Loucy (cell line): ENCODE data around the gene XPO1.
"Not testable (repeated sequence)": the region's sequence is repeated elsewhere in the genome, so short reads cannot be mapped to it uniquely, and the experiment has no call there.

Experiments used
- H2AFZ ChIP-seq: fragments of 200-600 bp; sonication (generic); 2 replicates; pipeline ENCODE4 v1.6.0; 2016; ENCODE audit warnings: antibody characterized with exemption, mild to moderate bottlenecking, low read length, moderate library complexity
- H3F3A ChIP-seq: fragments of 200-600 bp; 2 replicates; pipeline ENCODE4 v1.6.0; 2016; ENCODE audit warnings: antibody characterized with exemption, low read depth, mild to moderate bottlenecking
- H3K27me3 ChIP-seq: fragments of 200-600 bp; sonication (generic); 2 replicates; pipeline ENCODE4 v1.6.1; 2014; ENCODE audit warnings: low read length, mild to moderate bottlenecking; ENCODE audit not compliant: insufficient read depth, poor library complexity, severe bottlenecking
- H3K36me3 ChIP-seq: fragments of 200-600 bp; sonication (generic); 2 replicates; pipeline ENCODE4 v1.6.1; 2016; ENCODE audit warnings: low read length; ENCODE audit not compliant: insufficient read depth
- H3K4me1 ChIP-seq: fragments of 200-600 bp; sonication (generic); 2 replicates; pipeline ENCODE4 v1.5.1; 2014; ENCODE audit warnings: low read length, mild to moderate bottlenecking; ENCODE audit not compliant: insufficient read depth, poor library complexity, severe bottlenecking
- H3K4me2 ChIP-seq: fragments of 200-600 bp; sonication (generic); 2 replicates; pipeline ENCODE4 v1.6.0; 2014; ENCODE audit warnings: antibody characterized with exemption, low read length, low read depth, mild to moderate bottlenecking; ENCODE audit not compliant: poor library complexity, severe bottlenecking
- H3K4me3 ChIP-seq: fragments of 200-600 bp; sonication (generic); 2 replicates; pipeline ENCODE4 v1.5.1; 2014; ENCODE audit warnings: low read length, mild to moderate bottlenecking, mixed read lengths; ENCODE audit not compliant: poor library complexity, severe bottlenecking
- H3K79me2 ChIP-seq: fragments of 200-600 bp; sonication (generic); 2 replicates; pipeline ENCODE4 v1.6.1; 2014; ENCODE audit warnings: low read length; ENCODE audit not compliant: insufficient read depth
- H3K9ac ChIP-seq: fragments of 200-600 bp; sonication (generic); 2 replicates; pipeline ENCODE4 v1.6.0; 2014; ENCODE audit warnings: mild to moderate bottlenecking, low read depth, low read length, moderate library complexity; ENCODE audit not compliant: poor library complexity, severe bottlenecking
- H3K9me2 ChIP-seq: fragments of 200-600 bp; sonication (generic); replicated peaks from 2 replicates; pipeline ENCODE4 v1.6.1; 2016; ENCODE audit warnings: low read depth, low read length, mixed read lengths
- H3K9me3 ChIP-seq: fragments of 200-600 bp; sonication (generic); 2 replicates; pipeline ENCODE4 v1.6.1; 2014; ENCODE audit warnings: mild to moderate bottlenecking, antibody characterized with exemption, low read length, low read depth; ENCODE audit not compliant: insufficient read depth
- H4K20me1 ChIP-seq: fragments of 200-600 bp; sonication (generic); 2 replicates; pipeline ENCODE4 v1.6.0; 2014; ENCODE audit warnings: antibody characterized with exemption, low read length, mild to moderate bottlenecking; ENCODE audit not compliant: insufficient read depth, poor library complexity, severe bottlenecking
- EZH2phosphoT487 ChIP-seq: fragments of 200-600 bp; IDR thresholded peaks from 2 replicates; pipeline ENCODE4 v1.6.1; 2018; ENCODE audit warnings: antibody characterized with exemption, mild to moderate bottlenecking, moderate library complexity, borderline replicate concordance
- TF ChIP-seq, protein P1 (sequence below): fragments of 200-600 bp; sonication (generic); conservative IDR thresholded peaks from 2 replicates; pipeline ENCODE4 v1.5.1; 2014; ENCODE audit warnings: mild to moderate bottlenecking, antibody characterized with exemption, low read length

Gene XPO1

DNA sequence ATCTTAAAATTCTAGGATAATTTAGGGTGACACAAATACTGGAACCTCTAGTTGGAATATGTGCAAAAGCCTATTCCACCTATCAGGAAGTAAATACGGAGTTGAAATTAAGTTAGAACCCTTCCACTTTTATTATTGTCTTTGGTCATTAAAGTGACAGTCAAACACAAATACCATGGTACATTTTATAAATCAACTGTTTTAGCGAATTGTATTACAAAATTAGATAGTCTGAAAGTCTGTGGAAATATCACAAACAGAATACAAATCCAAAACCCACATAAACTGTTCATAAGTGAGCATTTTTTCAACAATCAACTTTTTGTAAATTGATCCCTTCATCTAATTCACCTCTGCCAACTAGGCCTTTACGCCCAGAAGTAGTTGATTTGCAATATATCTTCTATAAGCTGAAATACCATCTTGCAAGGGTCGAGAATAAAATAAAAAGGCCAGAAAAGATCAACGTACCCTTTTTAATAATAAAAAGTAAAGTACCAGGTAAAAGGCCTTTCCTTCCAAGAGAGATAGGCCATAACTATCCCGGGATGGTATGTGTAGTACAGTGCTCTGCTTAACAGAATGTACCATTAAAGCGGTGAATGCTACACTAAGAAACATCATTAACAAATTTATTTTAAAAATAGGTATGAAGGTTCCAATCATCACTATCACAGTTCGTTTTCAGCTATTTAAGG is 68.6 kb downstream of the XPO1 start:
- H3K27me3 ChIP-seq: no peaks in the 10 kb centered on the region
- H3K9ac ChIP-seq: peak overlapping the region; percentile 87
- H3F3A ChIP-seq: 0 out of 2 replicates have a peak, but pooled peaks cover 4% of the 10 kb centered on the region
- H3K36me3 ChIP-seq: no peaks in the 10 kb centered on the region
- H3K4me1 ChIP-seq: peaks cover 20% of the 10 kb centered on the region
- no peaks in the 10 kb centered on the region for H3K9me2 ChIP-seq
- no peaks in the 10 kb centered on the region for H3K9me3 ChIP-seq
- H4K20me1 ChIP-seq: peaks cover 50% of the 10 kb centered on the region
- peak overlapping the region; percentile 86 for H3K4me3 ChIP-seq
- peaks cover 72% of the 10 kb centered on the region for H3K79me2 ChIP-seq
- no peak for TF ChIP-seq EZH2phosphoT487
- TF ChIP-seq, protein P1, sequence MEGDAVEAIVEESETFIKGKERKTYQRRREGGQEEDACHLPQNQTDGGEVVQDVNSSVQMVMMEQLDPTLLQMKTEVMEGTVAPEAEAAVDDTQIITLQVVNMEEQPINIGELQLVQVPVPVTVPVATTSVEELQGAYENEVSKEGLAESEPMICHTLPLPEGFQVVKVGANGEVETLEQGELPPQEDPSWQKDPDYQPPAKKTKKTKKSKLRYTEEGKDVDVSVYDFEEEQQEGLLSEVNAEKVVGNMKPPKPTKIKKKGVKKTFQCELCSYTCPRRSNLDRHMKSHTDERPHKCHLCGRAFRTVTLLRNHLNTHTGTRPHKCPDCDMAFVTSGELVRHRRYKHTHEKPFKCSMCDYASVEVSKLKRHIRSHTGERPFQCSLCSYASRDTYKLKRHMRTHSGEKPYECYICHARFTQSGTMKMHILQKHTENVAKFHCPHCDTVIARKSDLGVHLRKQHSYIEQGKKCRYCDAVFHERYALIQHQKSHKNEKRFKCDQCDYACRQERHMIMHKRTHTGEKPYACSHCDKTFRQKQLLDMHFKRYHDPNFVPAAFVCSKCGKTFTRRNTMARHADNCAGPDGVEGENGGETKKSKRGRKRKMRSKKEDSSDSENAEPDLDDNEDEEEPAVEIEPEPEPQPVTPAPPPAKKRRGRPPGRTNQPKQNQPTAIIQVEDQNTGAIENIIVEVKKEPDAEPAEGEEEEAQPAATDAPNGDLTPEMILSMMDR: no peak
- peak overlapping the region; percentile 72 for H3K4me2 ChIP-seq
- H2AFZ ChIP-seq: no peak overlapping the region

DNA sequence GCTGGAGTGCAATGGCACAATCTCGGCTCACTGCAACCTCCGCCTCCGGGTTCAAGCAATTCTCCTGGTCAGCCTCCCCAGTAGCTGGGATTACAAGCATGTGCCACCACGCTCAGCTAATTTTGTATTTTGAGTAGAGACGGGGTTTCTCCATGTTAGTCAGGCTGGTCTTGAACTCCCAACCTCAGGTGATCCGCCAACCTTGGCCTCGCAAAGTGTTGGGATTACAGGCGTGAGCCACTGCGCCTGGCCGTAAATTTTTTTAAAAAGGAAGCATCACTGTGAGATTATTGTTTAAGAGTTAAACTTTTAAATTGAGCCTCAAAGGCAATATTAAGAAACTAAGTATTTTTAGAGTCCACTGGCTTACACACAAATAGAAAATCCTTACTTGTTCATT is 69.9 kb downstream of the XPO1 start:
- Histone ChIP-seq H3K4me3 (peak overlapping the region; percentile 86), H3K79me2 (peaks cover 85% of the 10 kb centered on the region), H3K4me2 (peak overlapping the region; percentile 72), H4K20me1 (peaks cover 64% of the 10 kb centered on the region), H3K4me1 (peaks cover 32% of the 10 kb centered on the region), H3K9ac (peak overlapping the region; percentile 87)
- not testable (repeated sequence) for H3K36me3 ChIP-seq, H2AFZ ChIP-seq, H3K27me3 ChIP-seq, H3K9me2 ChIP-seq, H3F3A ChIP-seq, H3K9me3 ChIP-seq

DNA sequence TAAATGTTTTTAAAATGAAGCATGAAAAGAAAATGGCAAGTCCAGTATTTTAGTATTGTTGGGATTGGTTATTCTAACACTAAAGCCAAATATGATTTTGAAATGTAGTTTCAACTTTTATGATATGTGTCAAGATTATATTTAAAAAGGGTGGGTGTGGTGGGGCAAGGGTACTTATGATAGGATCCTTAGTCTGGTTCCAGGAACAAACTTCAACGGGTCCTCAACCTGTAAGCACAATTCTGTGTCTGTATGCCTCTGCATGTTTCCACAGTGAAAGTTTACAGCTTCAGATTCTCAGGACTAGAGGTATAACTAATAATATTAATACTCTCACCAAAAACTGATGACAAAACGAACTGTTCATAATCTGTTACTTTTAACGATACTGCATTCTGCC is 73.1 kb downstream of the XPO1 start:
- H3F3A ChIP-seq: no peaks in the 10 kb centered on the region
- no peaks in the 10 kb centered on the region for H3K9me3 ChIP-seq
- peaks cover 80% of the 10 kb centered on the region for H4K20me1 ChIP-seq
- H3K4me1 ChIP-seq: peaks cover 28% of the 10 kb centered on the region
- no peaks in the 10 kb centered on the region; the same call in 1 of the 2 replicates for H3K36me3 ChIP-seq
- peak overlapping the region; percentile 72 for H3K4me2 ChIP-seq
- H2AFZ ChIP-seq: no peak overlapping the region
- no peaks in the 10 kb centered on the region for H3K9me2 ChIP-seq
- H3K27me3 ChIP-seq: no peaks in the 10 kb centered on the region
- H3K4me3 ChIP-seq: peak overlapping the region; percentile 11
- TF ChIP-seq EZH2phosphoT487: no peak
- TF ChIP-seq, protein P1: no peak
- peaks cover 100% of the 10 kb centered on the region for H3K79me2 ChIP-seq
- H3K9ac ChIP-seq: no peak overlapping the region
